IMR-90 (cell line): Measurements from ENCODE around the gene NXPH3. TPM values are rescaled to one million over a fixed set of nuclear protein-coding genes. Genes with fewer than 3 reads are reported as not detected.

Source experiments
- ATAC-seq: fragments of 200-7000 bp; cut with Tn5 transposase; 2 replicates; pipeline ENCODE4 v1.9.1; 2020; ENCODE audit warnings: low read depth, mild to moderate bottlenecking, moderate library complexity
- BruUV-seq: library from RNA; stranded (reverse); fragments of 400-500 nt; replicated peaks from 2 replicates; lab custom pipeline; 2021; lab: Mats Ljungman, UMichigan
- CTCF ChIA-PET: fragments of 300-600 bp; formaldehyde crosslinking; extraction: SDS; loops from one replicate; lab custom pipeline; 2021; ENCODE audit warnings: antibody characterized with exemption; lab: Yijun Ruan, JAX
- POLR2A ChIA-PET: fragments of 300-600 bp; sonication (Branson Sonifier 250); formaldehyde crosslinking; loops from one replicate; lab custom pipeline; 2022; ENCODE audit warnings: antibody characterized with exemption; ENCODE audit not compliant: unreplicated experiment; lab: Charles Lee
- DNase-seq: peaks from one replicate; pipeline ENCODE4 v3.0.0; 2013
- H2AFZ ChIP-seq: replicated peaks from 2 replicates; pipeline ENCODE3; 2013; ENCODE audit warnings: low read length, mild to moderate bottlenecking; ENCODE audit not compliant: poor library complexity
- H2AK5ac ChIP-seq: 2 replicates; pipeline ENCODE4 v1.6.1; 2013; ENCODE audit warnings: low read depth, low read length, inconsistent platforms
- H2AK9ac ChIP-seq: replicated peaks from 2 replicates; pipeline ENCODE3; 2013; ENCODE audit warnings: mild to moderate bottlenecking, low read depth, low read length, moderate library complexity; ENCODE audit not compliant: poor library complexity
- H2BK120ac ChIP-seq: 2 replicates; pipeline ENCODE4 v1.6.1; 2013; ENCODE audit warnings: low read depth, low read length, inconsistent platforms
- H2BK15ac ChIP-seq: 3 replicates; pipeline ENCODE4 v1.6.1; 2013; ENCODE audit warnings: low read depth, low read length, inconsistent platforms
- H2BK20ac ChIP-seq: 2 replicates; pipeline ENCODE4 v1.6.1; 2013; ENCODE audit warnings: low read depth, mild to moderate bottlenecking, inconsistent platforms, low read length, moderate library complexity
- H2BK5ac ChIP-seq: 2 replicates; pipeline ENCODE4 v1.6.1; 2013; ENCODE audit warnings: mild to moderate bottlenecking, low read depth, low read length, inconsistent platforms; ENCODE audit not compliant: poor library complexity, severe bottlenecking
- H3K14ac ChIP-seq: replicated peaks from 2 replicates; pipeline ENCODE4 v1.6.1; 2013; ENCODE audit warnings: low read depth, low read length, inconsistent platforms
- H3K18ac ChIP-seq: 2 replicates; pipeline ENCODE4 v1.6.1; 2013; ENCODE audit warnings: low read depth, low read length, control low read depth
- H3K23ac ChIP-seq: 2 replicates; pipeline ENCODE4 v1.6.1; 2013; ENCODE audit warnings: low read depth, low read length, inconsistent platforms
- H3K27ac ChIP-seq: 2 replicates; pipeline ENCODE4 v1.5.1; 2013; ENCODE audit warnings: mild to moderate bottlenecking, control low read depth, low read length; ENCODE audit not compliant: insufficient read depth
- H3K27me3 ChIP-seq: 2 replicates; pipeline ENCODE4 v1.6.1; 2013; ENCODE audit warnings: low read length; ENCODE audit not compliant: control insufficient read depth, insufficient read depth
- H3K36me3 ChIP-seq: 2 replicates; pipeline ENCODE4 v1.6.1; 2013; ENCODE audit warnings: low read length, mixed read lengths; ENCODE audit not compliant: control insufficient read depth, insufficient read depth
- H3K4ac ChIP-seq: 2 replicates; pipeline ENCODE4 v1.6.1; 2013; ENCODE audit warnings: low read depth, low read length, inconsistent platforms
- H3K4me1 ChIP-seq: 2 replicates; pipeline ENCODE4 v1.6.1; 2013; ENCODE audit warnings: low read length, mixed read lengths; ENCODE audit not compliant: control insufficient read depth, insufficient read depth
- H3K4me2 ChIP-seq: 2 replicates; pipeline ENCODE4 v1.6.1; 2013; ENCODE audit warnings: low read depth, mild to moderate bottlenecking, control low read depth, low read length, moderate library complexity
- H3K4me3 ChIP-seq: 2 replicates; pipeline ENCODE4 v1.5.1; 2013; ENCODE audit warnings: low read depth, mild to moderate bottlenecking, control low read depth, low read length, moderate library complexity; ENCODE audit not compliant: insufficient read depth
- H3K56ac ChIP-seq: 2 replicates; pipeline ENCODE4 v1.6.1; 2013; ENCODE audit warnings: low read length, inconsistent platforms; ENCODE audit not compliant: insufficient read depth; ENCODE audit errors: extremely low read depth
- H3K79me1 ChIP-seq, 2 experiments: 2 replicates each; pipeline ENCODE4 v1.6.1; 2013; ENCODE audit warnings: low read length in 2 of 2, inconsistent platforms in 1 of 2, low read depth in 1 of 2
- H3K9ac ChIP-seq: 2 replicates; pipeline ENCODE4 v1.6.1; 2013; ENCODE audit warnings: low read depth, low read length, control low read depth
- H3K9me1 ChIP-seq: 2 replicates; pipeline ENCODE4 v1.6.1; 2013; ENCODE audit warnings: low read length, inconsistent platforms; ENCODE audit not compliant: insufficient read depth
- H3K9me3 ChIP-seq: 2 replicates; pipeline ENCODE4 v1.6.1; 2013; ENCODE audit warnings: low read length; ENCODE audit not compliant: control insufficient read depth, insufficient read depth
- H4K20me1 ChIP-seq: 2 replicates; pipeline ENCODE4 v1.6.1; 2013; ENCODE audit warnings: low read length, inconsistent platforms; ENCODE audit not compliant: insufficient read depth
- H4K5ac ChIP-seq: 2 replicates; pipeline ENCODE4 v1.6.1; 2013; ENCODE audit warnings: mild to moderate bottlenecking, low read depth, low read length, control low read depth
- H4K8ac ChIP-seq, 2 experiments: 2 replicates each; pipeline ENCODE4 v1.6.1; 2013; ENCODE audit warnings: low read depth in 2 of 2, low read length in 2 of 2, control low read depth in 1 of 2, inconsistent platforms in 1 of 2
- H4K91ac ChIP-seq: 2 replicates; pipeline ENCODE4 v1.6.1; 2013; ENCODE audit warnings: low read depth, low read length, inconsistent platforms; ENCODE audit not compliant: insufficient read depth
- BHLHE40 ChIP-seq: fragments of 150-350 bp; IDR thresholded peaks from 2 replicates; pipeline ENCODE4 v1.6.1; 2016; ENCODE audit warnings: mild to moderate bottlenecking, low read depth, low read length
- CEBPB ChIP-seq: IDR thresholded peaks from 2 replicates; pipeline ENCODE4 v1.6.1; 2012; ENCODE audit warnings: low read depth, low read length, improper control_type of control experiment
- CHD1 ChIP-seq: IDR thresholded peaks from 2 replicates; pipeline ENCODE4 v1.6.1; 2012; ENCODE audit warnings: low read depth, low read length, improper control_type of control experiment
- CTCF ChIP-seq: conservative IDR thresholded peaks from 2 replicates; pipeline ENCODE4 v1.5.1; 2012; ENCODE audit warnings: mild to moderate bottlenecking, low read depth, low read length, improper control_type of control experiment
- ELK1 ChIP-seq: fragments of 150-350 bp; IDR thresholded peaks from 2 replicates; pipeline ENCODE4 v1.6.1; 2016; ENCODE audit warnings: low read depth, mild to moderate bottlenecking, low read length, moderate library complexity, borderline replicate concordance
- FOS ChIP-seq: fragments of 150-350 bp; IDR thresholded peaks from 2 replicates; pipeline ENCODE4 v1.6.1; 2016; ENCODE audit warnings: low read depth, low read length
- MAFK ChIP-seq: IDR thresholded peaks from 2 replicates; pipeline ENCODE4 v1.6.1; 2012; ENCODE audit warnings: low read depth, low read length, improper control_type of control experiment
- MAZ ChIP-seq: IDR thresholded peaks from 2 replicates; pipeline ENCODE4 v1.6.1; 2012; ENCODE audit warnings: low read depth, mild to moderate bottlenecking, low read length, improper control_type of control experiment, moderate library complexity, borderline replicate concordance
- NFE2L2 ChIP-seq: fragments of 150-350 bp; IDR thresholded peaks from 2 replicates; pipeline ENCODE4 v1.6.1; 2016; ENCODE audit warnings: low read depth, mild to moderate bottlenecking, low read length
- POLR2A ChIP-seq: IDR thresholded peaks from 2 replicates; pipeline ENCODE4 v1.6.1; 2012; ENCODE audit warnings: mild to moderate bottlenecking, low read depth, low read length
- RAD21 ChIP-seq: IDR thresholded peaks from 2 replicates; pipeline ENCODE4 v1.6.1; 2012; ENCODE audit warnings: low read length, improper control_type of control experiment
- RCOR1 ChIP-seq: IDR thresholded peaks from 2 replicates; pipeline ENCODE4 v1.6.1; 2012; ENCODE audit warnings: mild to moderate bottlenecking, low read length, improper control_type of control experiment; ENCODE audit not compliant: insufficient replicate concordance
- RFX5 ChIP-seq: IDR thresholded peaks from 2 replicates; pipeline ENCODE4 v1.8.0; 2012; ENCODE audit warnings: low read depth, mild to moderate bottlenecking, low read length, moderate library complexity
- SMC3 ChIP-seq: fragments of 150-350 bp; IDR thresholded peaks from 2 replicates; pipeline ENCODE4 v1.6.1; 2016; ENCODE audit warnings: low read depth, mild to moderate bottlenecking, antibody characterized with exemption, low read length, moderate library complexity
- USF2 ChIP-seq: fragments of 150-350 bp; IDR thresholded peaks from 2 replicates; pipeline ENCODE4 v1.6.1; 2017; ENCODE audit warnings: mild to moderate bottlenecking, antibody characterized with exemption, low read length, low read depth
- WGBS, 2 experiments: methylation state at CpG; one replicate each; pipeline versions ENCODE4 v1.1.5 to v1.1.7; 2013; ENCODE audit warnings: missing lambda C conversion rate in 2 of 2; ENCODE audit not compliant: insufficient read length in 1 of 2; ENCODE audit errors: extremely low coverage in 2 of 2; 5-methylcytosine and 5-hydroxymethylcytosine counted together
- dilution Hi-C: fragments of 300-500 bp; cut with HindIII; formaldehyde crosslinking; loops from one replicate; pipeline ENCODE4 v1.14.3; 2018; ENCODE audit warnings: low sequenced_read_pairs; ENCODE audit not compliant: unreplicated experiment
- in situ Hi-C: fragments of 300-500 bp; cut with MboI; formaldehyde crosslinking; loops from 3 replicates; pipeline ENCODE4 v1.14.3; 2019; ENCODE audit warnings: low sequenced_read_pairs, inconsistent platforms, mixed read lengths
- intact Hi-C: fragments of 100-400 bp; cut with micrococcal nuclease; formaldehyde crosslinking; loops from 2 replicates; pipeline ENCODE4 v1.10.0; 2022
- polyA plus RNA-seq, 3 experiments: library from polyadenylated mRNA; depleted of rRNA; stranded (reverse); fragments of >200 nt; gene quantifications; 2 replicates each; pipeline ENCODE4 v1.2.3, GENCODE V29; 2012; ENCODE audit warnings: low replicate concordance in 1 of 3
- total RNA-seq: library from RNA; depleted of rRNA; stranded (reverse); fragments of >200 nt; gene quantifications from 2 replicates; pipeline ENCODE4 v1.2.3, GENCODE V29; 2012

NXPH3 gene
- total and polyA plus RNA-seq, 2 of the 4 experiments (the other 2 are of a cell fraction), result 0.18 to 0.31 TPM

GRCh38 chr17:49598918-49599317 lies 23.2 kb downstream of the NXPH3 start:
- H4K8ac ChIP-seq, result no peak overlapping the region
- ATAC-seq (no peak), DNase-seq (no peak)
- H3K18ac ChIP-seq, result no peak overlapping the region
- no peak overlapping the region for H2BK20ac ChIP-seq
- no CpG with 5 or more reads among the region's 3 CpGs for WGBS, 2 experiments
- no peak overlapping the region for H3K4me3 ChIP-seq
- peaks cover 28% of the 10 kb centered on the region for H3K36me3 ChIP-seq
- H2BK15ac ChIP-seq, result no peak overlapping the region
- H2AK9ac ChIP-seq, result no peak overlapping the region
- no peak overlapping the region for H2AFZ ChIP-seq
- H3K56ac ChIP-seq, result no peak overlapping the region
- H4K91ac ChIP-seq, result no peak overlapping the region
- H2BK5ac ChIP-seq, result no peak overlapping the region
- H4K5ac ChIP-seq, result no peak overlapping the region
- no peak overlapping the region for H3K27ac ChIP-seq
- BruUV-seq, result no TSS peak
- TF ChIP-seq CHD1 (no peak), MAFK (no peak), CTCF (no peak), RAD21 (no peak), POLR2A (no peak), MAZ (no peak), ELK1 (no peak), NFE2L2 (no peak), RFX5 (no peak), BHLHE40 (no peak), USF2 (no peak), RCOR1 (no peak), CEBPB (no peak), FOS (no peak), SMC3 (no peak)
- no peaks in the 10 kb centered on the region for H3K27me3 ChIP-seq
- H2BK120ac ChIP-seq, result no peak overlapping the region
- peaks cover 2% of the 10 kb centered on the region; the same call in 1 of the 2 replicates for H3K9me1 ChIP-seq
- H3K4me2 ChIP-seq, result no peak overlapping the region
- H3K14ac ChIP-seq, result no peak overlapping the region
- no peak overlapping the region for H3K4ac ChIP-seq
- peaks cover 6% of the 10 kb centered on the region for H3K4me1 ChIP-seq
- H3K9ac ChIP-seq, result no peak overlapping the region
- peaks cover 0 to 17% of the 10 kb centered on the region in 2 experiments; a peak in 1 of 4 replicates for H3K79me1 ChIP-seq
- no peaks in the 10 kb centered on the region for H4K20me1 ChIP-seq
- H3K9me3 ChIP-seq, result no peaks in the 10 kb centered on the region
- dilution Hi-C loops, result no loop called here
- in situ Hi-C loops, result no loop called here
- intact Hi-C loops, result no loop called here
- H3K23ac ChIP-seq, result no peak overlapping the region
- H2AK5ac ChIP-seq, result no peak overlapping the region
- ChIA-PET CTCF (no interaction called here), POLR2A (no interaction called here)
